Measurements from ENCODE around the gene MRPL16.
"Not testable (repeated sequence)": the region's sequence is repeated elsewhere in the genome, so short reads cannot be mapped to it uniquely, and the experiment has no call there.

Gene MRPL16

DNA sequence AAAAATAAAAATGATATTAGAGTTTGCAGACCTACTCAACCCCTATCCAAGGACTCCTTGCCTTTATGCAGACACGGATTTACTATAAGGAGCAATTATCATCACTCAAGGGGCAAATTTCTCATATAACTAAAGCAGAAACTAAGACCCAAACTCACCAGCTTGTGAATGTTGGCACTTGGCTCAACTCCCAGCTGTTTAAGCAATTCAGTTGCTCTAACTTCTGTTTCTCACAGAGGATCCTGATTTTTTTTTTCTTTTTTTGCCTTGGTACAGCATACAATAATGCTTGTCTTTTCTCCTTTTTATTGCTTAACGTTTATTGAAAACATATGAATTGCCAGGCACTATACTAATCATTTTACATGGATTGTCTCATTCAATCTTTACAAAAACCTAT is 44.3 kb upstream of the MRPL16 start:
- DNase-seq (no peak), ATAC-seq (ENCODE audit: insufficient read depth, low read depth) (no peak)
- Histone ChIP-seq H3K4me1 (ENCODE audit: insufficient read depth, low read length) (peaks cover 27% of the 10 kb centered on the region), H3K4me3 (ENCODE audit: low read depth in 1 of 2, low read length in 2 of 2) (no peak overlapping the region), H3K4me2 (ENCODE audit: insufficient read depth, low read length) (no peak overlapping the region), H3K9ac (ENCODE audit: low read depth, low read length) (no peak overlapping the region), H3K27ac (ENCODE audit: low read length) (no peak overlapping the region), H3K79me2 (ENCODE audit: insufficient read depth, low read length) (no peaks in the 10 kb centered on the region), H3K27me3 (ENCODE audit: insufficient read depth, low read length, poor library complexity) (no peaks in the 10 kb centered on the region), H2AFZ (ENCODE audit: low read depth, low read length) (no peak overlapping the region), H3K9me3 (ENCODE audit: insufficient read depth, low read length, severe bottlenecking) (no peaks in the 10 kb centered on the region), H3K36me3 (ENCODE audit: insufficient read depth, low read length) (no peaks in the 10 kb centered on the region), H4K20me1 (ENCODE audit: insufficient read depth, low read length) (no peaks in the 10 kb centered on the region)
- TF ChIP-seq, protein P1, sequence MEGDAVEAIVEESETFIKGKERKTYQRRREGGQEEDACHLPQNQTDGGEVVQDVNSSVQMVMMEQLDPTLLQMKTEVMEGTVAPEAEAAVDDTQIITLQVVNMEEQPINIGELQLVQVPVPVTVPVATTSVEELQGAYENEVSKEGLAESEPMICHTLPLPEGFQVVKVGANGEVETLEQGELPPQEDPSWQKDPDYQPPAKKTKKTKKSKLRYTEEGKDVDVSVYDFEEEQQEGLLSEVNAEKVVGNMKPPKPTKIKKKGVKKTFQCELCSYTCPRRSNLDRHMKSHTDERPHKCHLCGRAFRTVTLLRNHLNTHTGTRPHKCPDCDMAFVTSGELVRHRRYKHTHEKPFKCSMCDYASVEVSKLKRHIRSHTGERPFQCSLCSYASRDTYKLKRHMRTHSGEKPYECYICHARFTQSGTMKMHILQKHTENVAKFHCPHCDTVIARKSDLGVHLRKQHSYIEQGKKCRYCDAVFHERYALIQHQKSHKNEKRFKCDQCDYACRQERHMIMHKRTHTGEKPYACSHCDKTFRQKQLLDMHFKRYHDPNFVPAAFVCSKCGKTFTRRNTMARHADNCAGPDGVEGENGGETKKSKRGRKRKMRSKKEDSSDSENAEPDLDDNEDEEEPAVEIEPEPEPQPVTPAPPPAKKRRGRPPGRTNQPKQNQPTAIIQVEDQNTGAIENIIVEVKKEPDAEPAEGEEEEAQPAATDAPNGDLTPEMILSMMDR (IDR thresholded peaks at IDR 0.05; ENCODE audit: borderline replicate concordance, extremely low read depth, low read length, poor library complexity, severe bottlenecking), result no peak
- TF ChIP-seq EZH2 (IDR thresholded peaks at IDR 0.05; ENCODE audit: borderline replicate concordance, low read depth, low read length, severe bottlenecking), result no peak

GRCh38 chr11:59851416-59851815 is 40.8 kb upstream of the MRPL16 start:
- DNase-seq; H3K4me2 ChIP-seq (ENCODE audit: insufficient read depth, low read length); H4K20me1 ChIP-seq (ENCODE audit: insufficient read depth, low read length); ATAC-seq (ENCODE audit: insufficient read depth, low read depth); H3K36me3 ChIP-seq (ENCODE audit: insufficient read depth, low read length); H3K4me1 ChIP-seq (ENCODE audit: insufficient read depth, low read length); H2AFZ ChIP-seq (ENCODE audit: low read depth, low read length); H3K9me3 ChIP-seq (ENCODE audit: insufficient read depth, low read length, severe bottlenecking); H3K4me3 ChIP-seq (ENCODE audit: low read depth in 1 of 2, low read length in 2 of 2); H3K27ac ChIP-seq (ENCODE audit: low read length); H3K79me2 ChIP-seq (ENCODE audit: insufficient read depth, low read length); H3K9ac ChIP-seq (ENCODE audit: low read depth, low read length); H3K27me3 ChIP-seq (ENCODE audit: insufficient read depth, low read length, poor library complexity): not testable (repeated sequence)

DNA sequence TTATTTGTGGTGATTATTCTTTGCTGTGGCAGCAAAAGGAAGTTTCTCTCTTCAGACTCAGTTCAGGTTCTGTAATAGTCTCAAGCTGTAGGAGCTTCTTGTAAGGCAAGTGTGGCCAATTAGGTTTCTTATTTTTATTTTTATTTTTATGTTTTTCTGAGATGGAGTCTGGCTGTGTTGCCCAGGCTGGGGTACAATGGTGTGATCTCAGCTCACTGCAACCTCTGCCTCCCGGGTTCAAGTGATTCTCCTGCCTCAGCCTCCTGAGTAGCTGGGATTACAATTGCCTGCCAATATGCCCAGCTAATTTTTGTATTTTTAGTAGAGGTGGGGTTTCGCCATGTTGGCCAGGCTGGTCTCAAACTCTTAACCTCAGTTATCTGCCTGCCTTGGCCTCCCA is 39.0 kb upstream of the MRPL16 start:
- H4K20me1 ChIP-seq (ENCODE audit: insufficient read depth, low read length), result not testable (repeated sequence)

DNA sequence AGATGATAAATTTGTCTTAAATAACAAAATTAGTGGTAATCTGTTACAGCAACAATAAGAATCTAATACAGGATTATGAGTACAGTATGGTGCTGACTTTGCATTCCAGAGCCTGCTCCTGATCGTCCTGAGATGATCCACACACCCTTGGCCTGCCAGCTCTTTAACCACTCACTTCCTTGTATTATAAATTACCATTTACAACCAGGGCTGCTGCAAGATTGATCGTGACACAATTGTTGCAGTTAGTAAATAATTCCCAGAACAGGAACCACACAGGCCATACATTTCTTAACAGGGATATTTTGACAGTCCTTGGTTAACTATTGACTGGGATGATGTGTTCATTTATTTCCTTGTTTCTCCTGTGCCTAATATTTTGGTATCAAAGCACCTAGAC is 38.6 kb upstream of the MRPL16 start:
- no peak for DNase-seq
- Histone ChIP-seq H3K9me3 (ENCODE audit: insufficient read depth, low read length, severe bottlenecking) (no peaks in the 10 kb centered on the region), H3K9ac (ENCODE audit: low read depth, low read length) (no peak overlapping the region), H2AFZ (ENCODE audit: low read depth, low read length) (no peak overlapping the region), H3K4me2 (ENCODE audit: insufficient read depth, low read length) (no peak overlapping the region), H3K27me3 (ENCODE audit: insufficient read depth, low read length, poor library complexity) (no peaks in the 10 kb centered on the region), H3K4me1 (ENCODE audit: insufficient read depth, low read length) (no peaks in the 10 kb centered on the region), H3K4me3 (ENCODE audit: low read depth in 1 of 2, low read length in 2 of 2) (no peak overlapping the region), H3K27ac (ENCODE audit: low read length) (no peak overlapping the region), H4K20me1 (ENCODE audit: insufficient read depth, low read length) (no peaks in the 10 kb centered on the region), H3K36me3 (ENCODE audit: insufficient read depth, low read length) (no peaks in the 10 kb centered on the region), H3K79me2 (ENCODE audit: insufficient read depth, low read length) (no peaks in the 10 kb centered on the region)
- TF ChIP-seq, protein P1 (IDR thresholded peaks at IDR 0.05; ENCODE audit: borderline replicate concordance, extremely low read depth, low read length, poor library complexity, severe bottlenecking), result no peak
- TF ChIP-seq EZH2 (IDR thresholded peaks at IDR 0.05; ENCODE audit: borderline replicate concordance, low read depth, low read length, severe bottlenecking), result no peak
- no peak for ATAC-seq (ENCODE audit: insufficient read depth, low read depth)

More for the DNA sequence above, 39.0 kb upstream of the MRPL16 start:
- DNase-seq; H3K9ac ChIP-seq (ENCODE audit: low read depth, low read length); H3K4me2 ChIP-seq (ENCODE audit: insufficient read depth, low read length); H3K27me3 ChIP-seq (ENCODE audit: insufficient read depth, low read length, poor library complexity); H3K27ac ChIP-seq (ENCODE audit: low read length); H2AFZ ChIP-seq (ENCODE audit: low read depth, low read length); H3K36me3 ChIP-seq (ENCODE audit: insufficient read depth, low read length); H3K79me2 ChIP-seq (ENCODE audit: insufficient read depth, low read length); H3K9me3 ChIP-seq (ENCODE audit: insufficient read depth, low read length, severe bottlenecking); ATAC-seq (ENCODE audit: insufficient read depth, low read depth); H3K4me3 ChIP-seq (ENCODE audit: low read depth in 1 of 2, low read length in 2 of 2); H3K4me1 ChIP-seq (ENCODE audit: insufficient read depth, low read length): not testable (repeated sequence)

DNA sequence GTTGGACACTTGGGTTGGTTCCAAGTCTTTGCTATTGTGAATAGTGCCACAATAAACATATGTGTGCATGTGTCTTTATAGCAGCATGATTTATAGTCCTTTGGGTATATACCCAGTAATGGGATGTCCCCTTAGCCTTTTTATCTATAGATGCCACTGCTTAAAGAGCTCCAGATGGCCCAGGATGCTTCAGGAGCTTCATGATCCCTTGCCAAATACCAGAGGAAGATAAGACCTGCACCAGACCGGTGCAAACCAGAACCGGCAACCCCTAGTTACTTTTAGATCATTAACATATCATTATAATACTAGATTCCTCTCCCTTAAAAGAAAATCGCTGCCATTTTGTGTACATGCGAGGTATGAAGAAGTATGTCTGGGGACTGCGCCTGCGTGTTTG is 37.9 kb upstream of the MRPL16 start:
- H3K27me3 ChIP-seq (ENCODE audit: insufficient read depth, low read length, poor library complexity); H3K36me3 ChIP-seq (ENCODE audit: insufficient read depth, low read length); H3K9me3 ChIP-seq (ENCODE audit: insufficient read depth, low read length, severe bottlenecking); H3K79me2 ChIP-seq (ENCODE audit: insufficient read depth, low read length); H3K4me1 ChIP-seq (ENCODE audit: insufficient read depth, low read length); H2AFZ ChIP-seq (ENCODE audit: low read depth, low read length); H3K27ac ChIP-seq (ENCODE audit: low read length); H3K4me2 ChIP-seq (ENCODE audit: insufficient read depth, low read length); H3K9ac ChIP-seq (ENCODE audit: low read depth, low read length); H3K4me3 ChIP-seq (ENCODE audit: low read depth in 1 of 2, low read length in 2 of 2); H4K20me1 ChIP-seq (ENCODE audit: insufficient read depth, low read length); ATAC-seq (ENCODE audit: insufficient read depth, low read depth); DNase-seq: not testable (repeated sequence)

Data from DND-41 (cell line).